Activated CD8-positive, alpha-beta T cell treated with anti-CD3 and anti-CD28 coated beads, Interleukin-2, amount 10 ng/mL, durations not matched to agents 7 days and 5 days (primary cell): ENCODE results near the gene TTC33. TPM values are rescaled to one million over a fixed set of nuclear protein-coding genes. Genes with fewer than 3 reads are reported as not detected.

ENCODE experiments used
- ATAC-seq: fragments of 150-1000 bp; cut with Tn5 transposase; one replicate; pipeline ENCODE4 v1.10.0; 2021; ENCODE audit warnings: moderate library complexity
- CTCF ChIA-PET: fragments of 350-600 bp; sonication (Branson Sonifier 250); formaldehyde crosslinking; loops from one replicate; lab custom pipeline; 2021; ENCODE audit warnings: antibody characterized with exemption; lab: Charles Lee
- POLR2A ChIA-PET: fragments of 350-600 bp; sonication (Branson Sonifier 250); formaldehyde crosslinking; loops from one replicate; lab custom pipeline; 2021; ENCODE audit warnings: antibody characterized with exemption; lab: Charles Lee
- DNase-seq: peaks from one replicate; pipeline ENCODE4 v3.0.0-alpha.2; 2020
- H3K27ac Mint-ChIP-seq: one replicate; pipeline ENCODE4 v1.8.0; 2021; ENCODE audit warnings: mild to moderate bottlenecking, mixed read lengths
- H3K27me3 Mint-ChIP-seq: one replicate; pipeline ENCODE4 v1.8.0; 2021; ENCODE audit warnings: low read depth, mixed read lengths
- H3K36me3 Mint-ChIP-seq: one replicate; pipeline ENCODE4 v1.8.0; 2021; ENCODE audit warnings: low read depth, mixed read lengths
- H3K4me1 Mint-ChIP-seq: one replicate; pipeline ENCODE4 v1.8.0; 2021; ENCODE audit warnings: low read depth, mixed read lengths
- H3K4me3 Mint-ChIP-seq: one replicate; pipeline ENCODE4 v1.8.0; 2021; ENCODE audit warnings: mild to moderate bottlenecking, mixed read lengths
- H3K9me3 Mint-ChIP-seq: one replicate; pipeline ENCODE4 v1.8.0; 2022; ENCODE audit warnings: mixed read lengths; ENCODE audit not compliant: insufficient read depth
- total RNA-seq, 2 experiments: library from RNA; stranded (reverse); gene quantifications; one replicate each; pipeline ENCODE4 v1.2.3, GENCODE V29; 2021

TTC33 gene
- total RNA-seq, 2 experiments from 2014 or later, result 13.4 to 14.0 TPM

DNA sequence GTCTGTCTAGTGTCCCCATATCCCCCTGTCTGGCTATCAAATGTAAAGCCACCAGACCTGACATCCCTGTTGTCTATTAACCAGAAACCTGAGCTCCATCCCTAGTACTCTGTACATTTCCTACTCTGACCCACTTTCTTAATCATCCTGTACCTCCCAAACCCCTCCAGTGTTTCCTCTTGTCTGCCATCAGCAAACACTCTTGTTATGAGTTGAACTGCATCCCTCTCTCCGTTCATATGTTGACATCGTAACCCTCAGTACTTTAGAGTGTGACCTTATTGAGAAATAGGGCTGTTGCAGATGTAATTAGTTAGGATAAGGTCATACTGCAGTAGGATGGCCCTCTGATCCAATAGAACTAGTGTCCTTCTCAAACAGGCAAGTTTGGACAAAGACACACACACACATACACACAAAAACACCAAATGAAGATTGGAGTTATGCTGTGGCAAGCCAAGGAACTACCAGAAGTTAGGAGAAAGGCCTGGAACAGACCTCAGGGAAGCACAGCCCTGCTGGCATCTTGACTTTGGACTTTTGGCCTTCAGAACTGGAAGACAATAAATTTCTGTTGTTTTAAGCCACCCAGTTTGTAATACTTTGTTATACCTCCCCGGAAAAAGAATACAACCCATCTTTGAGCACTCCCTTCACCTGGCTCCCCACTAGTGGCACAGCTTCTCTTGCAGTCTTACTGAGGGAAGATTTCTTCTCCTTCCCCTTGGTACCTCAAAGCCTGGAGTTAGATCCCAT, 256.1 kb downstream of the TTC33 start:
- ATAC-seq (peak; percentile 23), DNase-seq (no peak)
- Mint-ChIP-seq H3K4me3 (no peak overlapping the region), H3K9me3 (no peaks in the 10 kb centered on the region), H3K4me1 (peaks cover 13% of the 10 kb centered on the region), H3K27ac (no peak overlapping the region), H3K36me3 (no peaks in the 10 kb centered on the region), H3K27me3 (no peaks in the 10 kb centered on the region)
- CTCF ChIA-PET, result interaction anchor here (0.5 kb wide), 1 partner anchor 418 kb away, joined by 3 read pairs; no protein-coding TSS in a partner anchor
- POLR2A ChIA-PET, result interaction anchor here (1.0 kb wide), 1 partner anchor 62 kb away, joined by 3 read pairs; no protein-coding TSS in a partner anchor

DNA sequence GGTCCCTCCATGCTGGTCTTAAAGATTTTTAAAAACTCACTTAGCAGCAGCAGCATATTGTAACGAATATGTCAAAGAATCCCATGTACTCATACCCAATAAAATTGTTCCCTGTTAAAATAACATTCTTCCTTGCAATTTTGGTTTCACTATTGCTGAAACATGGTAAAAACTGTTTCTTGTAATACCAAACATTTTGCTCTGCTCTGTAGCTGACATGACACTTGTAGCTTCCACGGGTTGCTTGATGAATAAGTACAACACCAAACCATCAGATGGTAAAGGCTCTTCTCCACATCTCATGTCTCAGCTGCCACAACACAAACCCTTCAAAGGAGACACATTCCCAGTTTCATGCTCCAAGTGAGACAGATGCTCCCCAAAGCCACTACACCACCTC, 256.8 kb downstream of the TTC33 start:
- ChIA-PET POLR2A (interaction anchor here (1.0 kb wide), 1 partner anchor 61 kb away, joined by 3 read pairs; no protein-coding TSS in a partner anchor), CTCF (no interaction called here)
- Mint-ChIP-seq H3K27ac (no peak overlapping the region), H3K27me3 (no peaks in the 10 kb centered on the region), H3K36me3 (peaks cover under 1% of the 10 kb centered on the region), H3K4me1 (peaks cover 14% of the 10 kb centered on the region), H3K9me3 (no peaks in the 10 kb centered on the region), H3K4me3 (no peak overlapping the region)
- DNase-seq, result no peak
- no peak for ATAC-seq

DNA sequence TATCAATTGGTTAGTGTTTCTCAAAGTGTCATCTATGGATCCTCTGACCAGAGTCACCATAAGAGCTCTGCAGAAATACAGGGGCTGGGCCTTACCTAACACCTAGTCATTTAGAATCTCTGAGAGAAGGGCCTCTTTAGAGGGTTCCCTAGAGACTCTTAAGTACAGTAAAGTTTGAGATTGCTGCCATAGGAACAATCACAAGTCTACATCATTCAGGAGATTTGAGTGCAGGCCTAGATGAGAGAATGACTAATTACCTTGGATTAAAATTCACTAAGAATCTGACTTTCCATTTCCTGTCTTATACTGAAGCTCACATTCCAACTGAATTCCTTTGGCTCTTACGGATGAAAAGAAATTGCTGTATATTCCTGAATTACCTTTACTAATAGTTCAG, 258.2 kb downstream of the TTC33 start:
- CTCF ChIA-PET, result interaction anchor here (1.1 kb wide), 1 partner anchor 9 kb away, joined by 3 read pairs; no protein-coding TSS in a partner anchor
- no peak overlapping the region for H3K27ac Mint-ChIP-seq
- no peaks in the 10 kb centered on the region for H3K27me3 Mint-ChIP-seq
- no peak overlapping the region for H3K4me3 Mint-ChIP-seq
- no peak for DNase-seq
- POLR2A ChIA-PET, result no interaction called here
- peaks cover 9% of the 10 kb centered on the region for H3K4me1 Mint-ChIP-seq
- H3K9me3 Mint-ChIP-seq, result no peaks in the 10 kb centered on the region
- ATAC-seq, result no peak
- H3K36me3 Mint-ChIP-seq, result peaks cover 10% of the 10 kb centered on the region

DNA sequence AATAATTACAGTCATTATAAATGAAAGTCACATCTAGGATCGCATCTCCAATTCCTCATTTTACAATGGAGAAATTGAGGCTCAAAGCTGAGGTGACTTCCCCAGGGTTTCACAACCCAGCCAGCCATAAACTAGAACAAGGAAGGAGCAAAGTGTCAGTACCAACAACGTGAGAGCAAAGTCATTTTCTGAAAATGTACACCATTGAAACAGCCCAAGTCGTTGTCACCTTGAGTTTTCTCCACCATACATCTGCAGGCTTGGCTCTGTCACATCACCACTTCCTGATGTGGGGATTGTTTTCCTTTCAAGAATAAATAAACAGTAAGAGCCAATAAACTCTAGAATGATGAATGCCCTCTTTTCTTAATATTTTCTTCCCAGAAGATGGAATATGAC, 260.5 kb downstream of the TTC33 start:
- POLR2A ChIA-PET, result no interaction called here
- peaks cover 3% of the 10 kb centered on the region for H3K9me3 Mint-ChIP-seq

DNA sequence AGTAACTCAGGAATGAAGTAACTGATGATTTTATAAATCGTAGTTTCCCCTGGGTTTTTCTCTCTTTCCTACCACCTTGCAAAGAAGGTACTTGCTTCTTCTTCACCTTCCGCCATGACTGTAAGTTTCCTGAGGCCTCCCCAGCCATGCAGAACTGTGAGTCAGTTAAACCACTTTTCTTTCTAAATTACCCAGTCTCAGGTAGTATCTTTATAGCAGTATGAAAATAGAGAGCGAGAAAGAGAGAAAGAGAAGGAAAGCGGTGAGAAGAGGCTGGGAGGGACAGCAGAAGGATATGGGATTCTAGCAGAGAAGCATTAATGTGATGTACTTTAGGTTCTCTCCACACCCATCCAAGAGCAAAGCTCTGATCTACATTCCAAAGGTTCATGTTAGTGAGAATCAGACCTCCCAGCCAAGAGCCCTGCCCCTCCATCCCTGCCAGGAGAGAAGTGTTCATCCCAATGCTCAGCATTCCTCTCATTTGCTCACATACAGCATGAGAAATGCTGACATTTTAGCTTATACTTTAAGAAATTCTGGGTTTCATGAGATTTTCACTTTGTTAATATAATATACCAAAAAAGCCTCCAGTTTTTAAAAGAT, 261.0 kb downstream of the TTC33 start:
- peaks cover 3% of the 10 kb centered on the region for H3K9me3 Mint-ChIP-seq
- ATAC-seq (no peak), DNase-seq (no peak)
- ChIA-PET CTCF (interaction anchor here (1.1 kb wide), 1 partner anchor 53 kb away, joined by 3 read pairs; no protein-coding TSS in a partner anchor), POLR2A (no interaction called here)
- no peak overlapping the region for H3K4me3 Mint-ChIP-seq
- H3K27me3 Mint-ChIP-seq, result no peaks in the 10 kb centered on the region
- no peak overlapping the region for H3K27ac Mint-ChIP-seq
- peaks cover 16% of the 10 kb centered on the region for H3K36me3 Mint-ChIP-seq
- H3K4me1 Mint-ChIP-seq, result peaks cover 26% of the 10 kb centered on the region

More for the DNA sequence above, 260.5 kb downstream of the TTC33 start:
- Mint-ChIP-seq H3K4me3 (no peak overlapping the region), H3K27me3 (no peaks in the 10 kb centered on the region), H3K36me3 (peaks cover 16% of the 10 kb centered on the region), H3K27ac (no peak overlapping the region), H3K4me1 (peaks cover 24% of the 10 kb centered on the region)
- CTCF ChIA-PET, result interaction anchor here (1.1 kb wide), 1 partner anchor 54 kb away, joined by 3 read pairs; no protein-coding TSS in a partner anchor
- no peak for ATAC-seq
- no peak for DNase-seq

DNA sequence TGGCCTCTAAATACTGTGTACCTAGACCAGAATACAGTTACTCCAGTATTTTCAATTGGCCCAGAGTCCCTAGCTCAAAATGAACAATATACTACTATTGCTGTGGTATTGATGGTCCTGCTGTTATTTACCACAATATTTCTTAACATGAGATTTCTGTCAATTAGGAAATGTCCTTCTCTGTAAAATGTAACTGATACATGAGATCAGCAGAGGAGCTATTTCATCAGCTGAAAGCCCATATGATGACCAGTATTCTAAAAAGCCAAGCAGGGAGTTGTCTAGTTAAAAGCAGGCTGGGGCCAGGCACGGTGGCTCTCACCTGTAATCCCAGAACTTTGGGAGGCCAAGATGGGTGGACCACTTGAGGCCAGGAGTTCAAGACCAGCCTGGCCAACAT, 263.7 kb downstream of the TTC33 start:
- CTCF ChIA-PET, result interaction anchor here (0.8 to 1.2 kb wide), 3 partner anchors 50 to 185 kb away, joined by 3 read pairs; no protein-coding TSS in a partner anchor
- Mint-ChIP-seq H3K4me3 (no peak overlapping the region), H3K36me3 (peaks cover 19% of the 10 kb centered on the region), H3K27me3 (no peaks in the 10 kb centered on the region), H3K27ac (no peak overlapping the region), H3K9me3 (peaks cover 3% of the 10 kb centered on the region), H3K4me1 (peaks cover 49% of the 10 kb centered on the region)
- ATAC-seq, result no peak
- POLR2A ChIA-PET, result no interaction called here
- DNase-seq, result no peak

DNA sequence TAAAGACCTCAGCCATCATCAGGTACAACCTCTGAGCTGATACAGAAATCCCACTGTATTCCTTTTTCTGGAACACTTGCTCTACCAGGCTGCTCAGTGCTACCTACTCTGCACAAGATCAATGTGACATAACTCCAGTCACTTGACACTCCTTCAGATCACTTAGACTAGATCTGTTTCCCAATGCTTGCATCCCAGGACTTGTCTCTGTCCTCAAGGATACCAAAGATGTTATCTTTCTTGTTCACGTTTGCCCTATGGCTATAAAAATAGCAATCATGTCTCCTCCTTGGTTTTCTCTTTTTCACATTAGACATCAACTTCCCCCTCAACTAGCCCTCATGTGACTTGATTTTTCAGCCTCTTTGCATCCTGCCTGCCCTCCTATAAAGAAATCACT, 264.1 kb downstream of the TTC33 start:
- ChIA-PET POLR2A (no interaction called here), CTCF (interaction anchor here (0.8 to 1.2 kb wide), 3 partner anchors 50 to 186 kb away, joined by 3 read pairs; no protein-coding TSS in a partner anchor)
- no peak for DNase-seq
- Mint-ChIP-seq H3K9me3 (peaks cover 3% of the 10 kb centered on the region), H3K27ac (no peak overlapping the region), H3K4me1 (peaks cover 53% of the 10 kb centered on the region), H3K36me3 (peaks cover 19% of the 10 kb centered on the region), H3K4me3 (no peak overlapping the region), H3K27me3 (no peaks in the 10 kb centered on the region)
- ATAC-seq, result no peak

DNA sequence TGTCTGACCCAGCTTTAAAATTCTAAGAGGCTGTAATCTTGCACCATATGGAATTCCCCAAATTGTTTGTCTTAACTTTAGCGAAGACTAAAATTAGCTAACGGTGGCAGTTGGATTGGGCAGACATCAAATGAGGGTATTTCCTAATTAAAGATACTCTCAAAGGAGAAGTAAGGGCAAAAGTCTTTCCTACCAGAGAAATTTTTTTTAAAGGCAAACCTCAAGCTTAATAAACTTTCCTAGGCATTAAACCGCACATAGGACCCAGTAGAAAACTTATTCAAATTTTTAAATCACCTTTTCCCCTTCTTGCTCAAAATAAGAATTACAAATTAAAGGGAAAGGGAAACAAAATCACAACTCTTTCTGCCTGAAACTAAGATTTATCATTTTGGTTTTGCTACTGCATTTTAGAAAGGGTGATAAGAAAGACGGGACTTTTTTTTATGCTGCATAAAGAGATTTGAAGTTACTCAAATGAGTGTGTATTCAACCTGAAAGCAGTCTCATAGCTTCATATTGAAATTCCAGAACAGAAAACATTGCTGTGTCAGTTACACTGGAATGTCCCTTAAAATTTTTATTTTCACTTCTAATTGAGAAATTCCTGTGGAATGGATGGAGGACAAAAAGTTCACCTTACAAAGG, 265.2 kb downstream of the TTC33 start:
- H3K27me3 Mint-ChIP-seq, result no peaks in the 10 kb centered on the region
- POLR2A ChIA-PET, result no interaction called here
- peaks cover 3% of the 10 kb centered on the region for H3K9me3 Mint-ChIP-seq
- no peak for ATAC-seq
- no peak for DNase-seq
- H3K36me3 Mint-ChIP-seq, result peaks cover 19% of the 10 kb centered on the region
- H3K4me1 Mint-ChIP-seq, result peaks cover 63% of the 10 kb centered on the region
- no peak overlapping the region for H3K27ac Mint-ChIP-seq
- CTCF ChIA-PET, result interaction anchor here (1.1 kb wide), 2 partner anchors 187 to 194 kb away, joined by 3 to 4 read pairs; no protein-coding TSS in a partner anchor
- no peak overlapping the region for H3K4me3 Mint-ChIP-seq

DNA sequence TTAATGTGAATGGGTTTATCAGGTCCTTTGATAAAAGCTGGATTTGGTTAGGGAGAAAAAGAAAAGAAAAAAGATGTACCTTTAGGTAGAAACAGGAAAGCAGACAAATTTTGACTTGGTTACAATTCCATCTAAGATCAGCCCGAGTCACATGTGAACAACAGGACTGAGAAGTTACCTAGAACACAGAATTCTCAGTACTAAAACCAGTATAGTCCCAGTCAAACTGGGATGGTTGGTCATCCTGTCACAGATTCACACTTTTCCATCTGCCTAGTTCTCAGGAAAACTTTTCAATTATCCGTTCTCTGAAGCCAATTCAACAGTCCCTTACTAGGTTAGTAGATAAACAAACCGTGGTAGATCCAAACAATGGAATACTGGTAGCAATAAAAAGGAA, 266.3 kb downstream of the TTC33 start:
- Mint-ChIP-seq H3K36me3 (peaks cover 19% of the 10 kb centered on the region), H3K9me3 (peaks cover 3% of the 10 kb centered on the region), H3K27me3 (no peaks in the 10 kb centered on the region), H3K27ac (no peak overlapping the region), H3K4me3 (no peak overlapping the region), H3K4me1 (peaks cover 65% of the 10 kb centered on the region)
- POLR2A ChIA-PET, result interaction anchor here (0.8 to 1.4 kb wide), 3 partner anchors 83 to 197 kb away, joined by 3 to 6 read pairs (median 3); no protein-coding TSS in a partner anchor
- ATAC-seq, result no peak
- no peak for DNase-seq
- CTCF ChIA-PET, result interaction anchor here (0.9 to 2.2 kb wide), 7 partner anchors 22 to 196 kb away, joined by 3 to 8 read pairs (median 4); no protein-coding TSS in a partner anchor

DNA sequence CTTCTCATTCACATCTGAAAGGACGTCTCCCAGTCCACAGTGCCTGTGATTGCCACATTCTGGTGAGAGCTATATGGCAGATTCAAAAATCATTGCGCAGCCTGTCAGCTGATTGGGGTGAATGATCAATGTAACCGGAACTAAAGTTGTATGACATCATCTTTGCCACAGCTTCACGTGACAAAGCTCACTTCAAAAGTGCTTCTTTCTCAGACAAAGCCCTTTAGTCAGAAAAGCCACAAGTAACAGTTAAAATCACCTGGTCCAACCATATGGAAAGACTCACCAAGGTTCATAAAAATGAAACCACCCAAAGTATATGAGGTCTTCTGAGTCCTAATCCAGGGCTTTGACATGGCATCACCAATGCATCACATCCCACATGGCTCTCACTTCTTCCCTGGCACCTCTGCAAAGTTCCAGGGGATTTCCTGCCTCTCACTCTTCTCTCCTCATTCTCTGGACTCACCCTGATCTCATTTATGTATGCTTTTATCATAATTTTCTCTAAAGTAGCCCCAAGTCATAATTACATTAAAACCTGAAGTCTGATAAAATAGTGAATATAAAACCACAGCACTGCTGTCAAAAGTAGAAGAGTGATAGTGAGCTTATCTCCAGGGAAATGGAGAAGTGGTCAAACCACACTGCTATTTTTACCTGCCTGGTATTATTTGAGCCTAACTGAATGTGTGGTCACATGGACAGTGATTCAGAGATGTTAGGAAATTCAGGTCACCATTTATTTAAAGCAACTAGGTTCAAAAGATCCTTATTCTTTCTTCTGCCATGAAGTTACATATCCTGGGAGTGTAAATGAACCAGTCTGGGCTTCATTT, 269.1 kb downstream of the TTC33 start:
- CTCF ChIA-PET, result interaction anchor here (0.8 to 2.0 kb wide), 11 partner anchors 10 to 198 kb away, joined by 3 to 6 read pairs (median 3); partner anchors contain the start of gene PTGER4
- H3K4me3 Mint-ChIP-seq, result peak overlapping the region; percentile 4

More for the DNA sequence above, 269.1 kb downstream of the TTC33 start:
- POLR2A ChIA-PET, result interaction anchor here (0.6 to 3.1 kb wide), 9 partner anchors 18 to 196 kb away, joined by 3 to 21 read pairs (median 4); partner anchors contain the start of gene PTGER4
- Mint-ChIP-seq H3K27me3 (no peaks in the 10 kb centered on the region), H3K4me1 (peaks cover 76% of the 10 kb centered on the region), H3K36me3 (peaks cover 5% of the 10 kb centered on the region), H3K9me3 (no peaks in the 10 kb centered on the region), H3K27ac (peak overlapping the region; percentile 76)
- ATAC-seq, result peak; percentile 88
- peak; percentile 83 for DNase-seq
